GM19351 (cell line): Measurements from ENCODE around the gene SEC16A.
A peak's percentile ranks its signal among the peaks of the same experiment; 100 is the strongest.

Experiments used
- ATAC-seq: cut with Tn5 transposase; IDR thresholded peaks from one replicate; pipeline ENCODE4 v1.9.1; 2021; ENCODE audit warnings: mild to moderate bottlenecking, moderate library complexity; ENCODE audit not compliant: unreplicated experiment

The SEC16A gene

DNA sequence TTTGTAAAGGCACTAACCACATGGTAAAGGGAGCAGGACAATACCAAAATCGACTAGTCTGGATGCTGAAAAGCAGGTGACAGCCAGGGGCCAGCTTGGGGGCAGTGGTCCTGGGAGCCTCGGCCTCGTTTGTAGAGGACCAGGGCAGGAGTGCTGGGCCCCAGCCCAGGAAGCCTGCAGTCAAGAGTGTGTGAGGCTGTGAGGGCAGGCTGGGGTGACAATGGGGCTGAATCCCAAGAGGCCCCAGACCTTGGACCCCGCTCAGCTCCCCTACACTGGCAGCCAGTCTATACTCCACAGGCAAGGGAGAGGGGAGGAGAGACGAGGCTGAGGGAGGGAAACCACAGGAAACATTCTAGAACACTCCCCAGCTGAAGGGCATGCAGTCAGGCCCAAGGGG lies 40.6 kb downstream of the SEC16A start:
- no peak for ATAC-seq

DNA sequence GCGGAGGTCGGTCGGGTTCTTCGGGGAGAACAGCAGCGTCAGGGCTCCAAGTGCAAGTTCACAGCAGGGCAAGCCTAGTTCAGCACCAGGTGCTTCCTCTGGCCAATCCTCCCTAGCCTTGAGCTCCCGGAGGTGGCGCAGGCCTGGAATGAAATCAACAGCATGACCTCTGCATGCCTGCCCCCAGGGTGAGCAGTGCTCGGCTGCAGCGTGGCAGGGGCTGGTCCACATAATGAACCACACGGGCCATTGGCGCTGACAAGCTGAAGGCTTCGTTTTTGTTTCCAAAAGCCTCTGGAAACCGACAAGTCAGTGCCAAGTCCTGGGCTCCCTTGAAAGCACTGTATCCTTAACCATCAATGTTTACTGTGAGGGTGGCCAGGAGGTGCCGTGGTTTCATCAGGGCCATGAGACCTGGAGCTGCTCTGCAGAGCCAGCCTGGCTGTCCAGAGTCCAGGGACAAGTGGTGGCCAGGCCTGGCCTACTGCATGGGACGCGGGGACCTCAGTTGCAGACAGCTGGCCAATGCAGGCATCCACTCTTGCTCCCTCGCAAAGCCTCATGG lies 41.1 kb downstream of the SEC16A start:
- no peak for ATAC-seq

DNA sequence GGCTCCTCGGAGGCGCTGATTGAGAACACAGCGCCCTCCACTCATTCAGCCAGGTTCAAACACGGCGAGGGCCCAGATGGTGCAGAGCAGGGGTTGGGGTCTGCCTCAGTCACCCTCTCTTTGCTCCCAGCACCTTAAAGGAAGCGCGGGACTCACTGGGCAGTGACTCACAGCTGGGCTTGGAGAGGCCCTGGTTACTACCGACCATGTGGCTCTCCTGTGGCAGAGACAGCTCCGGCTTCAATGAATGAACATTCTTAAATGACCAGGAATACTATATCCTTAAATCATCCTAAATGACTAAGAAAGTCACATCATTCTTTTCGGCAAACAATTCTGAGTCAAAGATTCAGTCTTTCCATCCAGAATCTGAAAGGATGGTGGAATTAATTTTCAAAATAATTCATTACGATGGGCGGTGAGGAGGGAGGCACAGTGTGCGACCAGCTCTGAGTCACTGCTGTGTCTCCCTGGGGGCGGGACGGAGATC lies 41.6 kb downstream of the SEC16A start:
- ATAC-seq: no peak

DNA sequence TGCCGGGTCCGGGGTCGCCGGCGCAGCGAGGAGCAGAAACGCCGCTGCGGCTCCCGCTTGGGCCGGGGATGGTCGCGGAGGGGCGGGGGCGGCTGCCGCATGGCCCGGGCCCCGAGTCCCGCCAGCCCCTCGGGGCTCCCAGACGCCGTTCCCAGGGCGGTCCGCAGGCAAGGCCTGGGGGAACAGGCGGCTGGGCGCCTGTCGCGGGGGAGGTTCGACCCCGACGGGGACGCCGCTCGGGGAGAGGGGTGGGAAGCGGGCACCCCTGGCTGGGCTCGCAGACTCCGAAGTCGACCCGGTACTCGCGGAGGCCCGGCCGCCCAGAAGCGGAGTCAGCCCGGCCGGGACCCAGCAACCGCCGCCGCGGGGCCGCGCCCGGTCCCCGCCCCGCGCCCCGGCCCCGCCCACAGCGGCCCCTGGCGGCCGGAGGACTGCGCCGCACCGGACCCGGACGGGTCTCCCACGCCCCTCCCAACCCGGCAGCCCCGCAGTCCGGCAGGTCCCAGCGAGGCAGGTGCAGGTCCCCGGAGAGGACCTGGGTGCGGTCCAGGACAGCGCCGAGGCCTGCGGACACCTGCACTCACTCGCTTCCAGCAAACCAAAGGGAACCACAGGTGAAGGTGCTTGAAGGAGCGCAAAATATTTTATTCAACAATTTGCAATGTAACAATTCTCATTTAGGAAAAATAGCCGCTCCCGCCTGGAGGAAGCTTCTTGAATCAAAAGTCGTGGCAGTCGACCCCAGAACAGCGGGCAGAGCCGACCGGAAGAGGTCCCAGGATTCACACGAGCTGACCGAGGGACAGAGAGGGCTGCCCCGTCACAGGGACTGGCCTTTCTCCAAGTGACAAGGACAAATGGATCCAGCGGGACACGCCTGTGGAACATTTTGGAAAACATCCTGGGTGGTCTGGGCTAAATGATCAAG lies 43.1 kb downstream of the SEC16A start, which contains the start of gene INPP5E:
Gene INPP5E, minus strand, starts transcription at position 365 of the 928 bp plus-strand sequence. CDS start 426 bp downstream, outside the sequence.
- peak; percentile 82 for ATAC-seq

DNA sequence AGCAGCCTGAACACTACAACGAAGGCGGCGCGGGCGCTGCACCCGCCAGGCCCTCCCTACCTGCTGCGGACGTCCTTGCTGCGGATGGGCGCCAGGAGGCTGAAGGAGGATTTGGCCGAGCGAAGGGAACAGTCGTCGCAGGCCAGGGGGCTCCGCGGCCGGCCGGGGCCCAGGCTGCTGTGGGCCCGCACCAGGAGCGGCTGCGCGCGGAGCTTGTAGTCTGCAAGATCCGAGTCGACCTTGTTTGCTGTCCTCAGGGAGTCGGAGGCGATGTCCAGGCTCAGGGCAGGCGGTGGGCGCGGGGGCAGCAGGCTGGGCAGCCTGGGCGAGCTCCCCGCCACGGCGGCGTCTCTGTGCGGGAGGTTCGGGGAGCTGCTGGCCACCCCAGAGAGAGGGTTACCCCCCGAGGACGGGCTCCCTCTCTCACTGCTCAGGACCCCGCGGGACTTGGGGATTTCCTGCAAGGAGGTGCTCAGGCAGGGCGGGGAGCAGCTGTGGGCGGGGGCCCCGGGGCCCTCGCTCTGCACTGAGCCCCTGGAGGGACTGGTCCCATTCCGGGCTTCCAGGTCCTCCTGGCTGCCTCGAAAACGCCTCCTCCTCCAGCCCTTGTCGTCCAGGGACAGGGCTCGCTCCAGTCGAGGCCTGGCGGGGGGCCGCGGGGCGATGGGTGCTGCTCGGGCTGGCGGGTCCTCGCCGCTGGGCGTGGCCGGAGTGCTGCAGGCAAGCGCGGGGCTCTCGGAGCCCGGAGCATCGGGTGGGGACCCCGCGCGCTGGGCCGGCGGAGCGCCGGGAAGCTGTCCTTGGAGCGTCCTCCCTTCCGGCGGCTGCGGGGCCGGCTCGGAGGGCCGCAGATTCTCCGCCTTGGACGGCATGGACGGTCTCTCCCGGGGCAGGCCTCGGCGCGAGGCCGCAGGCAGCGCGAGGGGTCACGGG lies 44.0 kb downstream of the SEC16A start:
- peak; percentile 41 for ATAC-seq

DNA sequence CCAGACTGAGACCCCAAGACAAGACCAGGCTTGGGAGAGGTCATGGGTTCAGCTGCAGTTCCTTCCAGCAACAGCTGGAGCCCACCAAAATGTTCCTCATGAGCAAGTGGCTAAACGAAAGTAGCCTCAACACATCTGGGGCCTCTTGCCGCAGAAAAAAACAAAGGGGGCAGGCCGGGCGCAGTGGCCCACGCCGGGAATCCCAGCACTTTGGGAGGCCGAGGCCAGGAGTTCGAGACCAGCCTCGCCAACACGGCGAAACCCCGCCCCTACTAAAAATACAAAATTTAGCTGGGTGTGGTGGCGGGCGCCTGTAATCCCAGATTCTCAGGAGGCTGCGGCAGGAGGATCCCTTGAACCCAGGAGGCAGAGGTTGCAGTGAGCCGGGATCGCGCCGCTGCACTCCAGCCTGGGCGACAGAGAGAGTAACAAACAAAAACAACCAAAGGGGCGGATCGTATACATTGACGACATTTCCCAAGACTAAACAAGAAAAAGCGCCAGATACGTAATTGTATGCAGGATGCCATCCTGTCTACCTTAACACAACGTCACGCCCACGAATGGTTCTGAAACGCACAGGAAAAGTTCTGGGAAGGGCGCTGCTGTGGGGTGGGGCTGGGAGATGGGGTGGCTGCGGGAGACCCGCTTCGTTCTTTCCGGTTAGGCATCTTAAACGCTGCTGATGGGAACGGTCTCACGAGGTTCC lies 44.8 kb downstream of the SEC16A start:
- no peak for ATAC-seq

DNA sequence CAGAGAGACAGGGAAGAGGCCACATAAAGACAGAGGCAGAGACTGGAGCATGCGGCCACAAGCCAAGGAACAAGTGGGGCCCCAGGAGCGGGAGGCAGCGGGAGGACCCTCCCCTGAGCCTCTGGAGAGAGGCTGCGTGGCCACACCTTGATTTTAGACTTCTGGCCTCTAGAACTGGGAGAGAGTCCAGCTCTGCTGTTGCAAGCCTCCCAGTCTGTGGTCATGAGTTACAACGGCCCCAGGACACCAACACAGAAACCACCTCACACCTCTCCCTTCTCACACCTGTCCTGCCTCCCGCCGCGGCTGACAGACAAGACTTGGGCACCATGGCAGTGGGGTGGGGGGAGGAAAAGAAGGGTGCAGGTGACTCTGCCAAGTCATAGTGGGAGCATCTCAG lies 45.4 kb downstream of the SEC16A start:
- ATAC-seq: no peak

DNA sequence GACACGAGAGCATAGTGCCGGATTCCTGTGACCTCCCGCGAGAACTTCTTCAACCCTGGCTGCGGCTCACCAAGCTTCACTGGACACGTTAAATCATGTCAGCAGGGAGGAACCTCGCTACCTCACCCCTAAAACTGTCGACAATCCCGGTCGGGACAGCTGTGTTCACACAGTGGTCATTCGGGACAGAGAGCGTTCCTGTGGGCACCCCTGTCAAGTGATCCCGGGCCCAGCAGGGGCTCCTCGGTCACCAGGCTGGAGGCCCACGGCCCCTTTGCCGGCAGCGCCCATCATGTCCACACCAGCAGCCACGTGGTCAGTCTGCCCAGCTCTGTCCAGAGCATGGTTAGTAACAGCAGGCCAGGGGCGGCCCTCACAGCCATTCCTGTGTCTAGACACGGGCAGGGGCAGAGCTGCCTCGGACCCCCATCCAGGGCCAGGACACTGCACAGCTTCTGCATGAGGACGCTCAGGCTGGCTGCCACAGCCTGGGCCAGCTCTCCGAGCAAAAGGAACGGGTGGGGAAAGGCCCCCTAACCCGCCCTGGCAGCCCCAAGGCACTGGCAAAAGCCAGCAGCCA lies 46.7 kb downstream of the SEC16A start:
- no peak for ATAC-seq

DNA sequence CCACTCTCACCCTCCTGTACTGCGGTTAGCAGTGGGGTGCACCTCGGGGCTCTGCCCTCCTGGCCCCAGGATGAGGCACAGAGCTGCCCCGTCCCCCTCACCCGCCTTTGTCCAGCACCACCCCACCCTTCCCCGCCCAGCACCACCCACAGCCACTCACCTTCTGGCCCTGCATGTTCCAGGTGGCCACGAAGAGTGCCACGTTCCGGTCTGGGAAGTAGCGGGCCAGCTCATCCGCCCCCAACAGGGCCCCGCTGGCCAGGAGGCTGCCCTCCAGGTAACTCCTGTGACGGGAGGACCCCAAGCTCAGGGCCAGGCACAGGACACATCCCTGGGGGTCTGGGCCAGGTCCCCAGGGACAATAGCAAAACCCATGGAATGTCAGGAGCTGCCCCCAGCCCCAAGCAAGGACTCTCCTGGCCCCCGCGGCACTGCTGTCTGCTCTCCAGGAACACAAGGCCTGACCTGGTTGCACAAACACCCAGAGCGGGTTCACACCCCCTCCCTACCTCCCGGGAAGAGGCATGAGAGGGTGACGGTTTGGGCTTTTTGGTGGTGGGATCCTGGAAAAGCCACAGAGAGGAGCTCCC lies 48.2 kb downstream of the SEC16A start:
- ATAC-seq: no peak

DNA sequence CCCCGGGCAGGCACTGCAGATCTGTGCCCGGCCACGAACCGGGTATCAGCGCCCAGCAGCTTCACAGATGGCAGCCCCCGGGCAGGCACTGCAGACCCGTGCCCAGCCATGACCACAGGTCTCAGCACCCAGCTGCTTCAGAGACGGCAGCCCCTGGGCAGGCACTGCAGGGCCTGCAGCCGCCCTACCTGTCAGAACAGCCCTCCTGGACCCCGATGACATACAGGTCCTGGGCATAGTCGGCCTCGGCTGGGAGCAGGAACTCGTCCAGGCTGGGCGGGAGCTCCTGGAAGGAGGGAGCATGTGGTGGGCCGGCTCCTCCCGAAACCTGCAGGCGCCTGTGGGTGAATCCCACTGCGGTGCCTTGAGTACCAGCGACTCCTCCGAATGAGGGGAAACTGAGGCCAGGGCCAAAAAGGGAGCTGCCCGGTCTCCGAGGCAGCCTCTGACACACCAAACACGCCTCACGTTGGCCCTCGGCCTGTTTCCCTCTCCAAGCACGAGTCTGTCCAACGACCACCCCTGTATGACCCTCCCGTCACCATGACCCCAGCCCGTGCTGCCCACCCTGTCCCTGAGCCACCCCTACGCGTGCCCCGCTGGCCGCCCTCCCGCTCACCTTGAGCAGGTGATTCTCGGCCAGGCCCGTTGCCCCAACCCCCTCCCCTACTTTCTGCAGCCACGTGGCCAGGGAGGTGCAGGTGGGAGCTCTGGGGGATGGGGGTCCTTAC lies 48.8 kb downstream of the SEC16A start:
- no peak for ATAC-seq

DNA sequence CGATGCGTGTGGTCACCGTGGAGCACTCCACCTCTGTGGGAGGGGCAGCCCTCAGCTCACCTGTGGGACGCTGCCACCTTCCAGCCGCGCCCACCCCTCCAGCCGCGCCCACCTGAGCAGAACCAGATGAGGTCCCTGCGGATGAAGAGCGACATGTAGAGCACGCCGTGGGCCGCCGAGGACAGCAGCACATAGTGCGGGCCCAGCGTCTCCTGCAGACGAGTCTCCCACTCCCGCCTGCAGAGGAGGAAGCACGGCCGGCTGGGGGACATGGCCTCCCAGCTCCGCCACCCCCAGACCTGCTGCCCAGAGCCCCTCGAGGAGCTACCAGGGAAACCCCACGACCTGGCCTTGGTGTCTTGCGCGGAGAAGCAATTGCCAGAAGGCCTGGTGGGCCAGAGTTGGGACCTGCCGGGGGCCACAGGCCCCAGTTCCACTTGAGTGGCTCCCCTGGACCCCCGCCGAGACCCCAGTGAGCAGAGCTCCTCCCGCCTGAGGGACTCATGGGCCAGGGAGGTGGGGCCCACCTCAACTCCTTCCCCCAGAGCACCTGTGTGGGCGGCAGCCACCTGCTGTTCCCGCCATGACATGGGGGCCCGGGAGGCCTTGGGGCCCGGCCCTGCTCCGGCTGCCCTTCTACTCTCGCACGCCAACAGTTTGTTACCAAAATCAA lies 49.7 kb downstream of the SEC16A start:
- no peak for ATAC-seq

DNA sequence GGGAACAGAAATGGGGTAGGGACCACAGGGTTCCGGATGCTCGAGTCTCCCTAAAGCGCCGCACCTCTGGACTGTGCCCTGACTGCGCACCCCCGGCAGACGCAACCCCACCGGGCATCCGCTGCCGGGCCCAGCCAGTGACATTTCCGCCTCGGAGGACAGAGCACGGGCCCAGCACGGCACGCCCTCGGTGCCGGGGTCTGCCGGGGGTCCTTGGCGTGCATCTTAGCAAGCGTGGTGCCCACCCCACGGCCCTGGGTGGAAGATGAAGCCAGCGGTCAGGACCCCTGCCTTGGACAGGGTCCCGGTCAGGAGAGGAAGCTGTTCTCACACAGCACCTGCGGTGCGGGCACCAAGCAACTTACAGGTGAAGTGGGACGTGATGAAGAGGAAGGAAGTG lies 50.2 kb downstream of the SEC16A start:
- no peak for ATAC-seq

DNA sequence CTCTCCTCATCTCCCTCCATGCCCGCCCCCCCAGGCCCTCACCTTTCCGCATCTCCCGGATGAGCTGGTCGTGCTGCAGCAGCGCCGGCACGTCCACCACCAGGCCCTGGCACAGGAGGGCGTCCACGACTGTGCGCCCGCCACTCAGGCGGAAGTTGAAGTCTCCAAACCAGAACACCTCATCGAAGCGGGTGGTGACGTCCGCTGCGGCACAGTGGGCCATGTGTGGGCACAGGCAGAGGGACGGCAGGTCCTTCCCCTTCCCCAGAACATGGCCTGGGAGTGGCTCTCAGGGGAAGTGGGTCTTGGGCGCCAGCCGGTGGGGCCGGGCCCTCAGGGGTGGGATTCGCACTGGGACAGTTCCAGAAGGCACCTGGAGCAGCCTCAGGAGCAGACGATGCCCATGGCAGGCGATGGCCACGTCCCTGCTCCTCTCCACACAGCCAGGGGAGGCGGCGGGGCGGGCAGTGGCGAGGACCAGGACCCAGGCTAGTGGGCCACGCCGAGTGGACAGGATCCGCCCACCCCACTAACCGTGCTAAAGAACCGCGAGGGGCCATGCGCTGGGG lies 51.0 kb downstream of the SEC16A start:
- ATAC-seq: no peak

DNA sequence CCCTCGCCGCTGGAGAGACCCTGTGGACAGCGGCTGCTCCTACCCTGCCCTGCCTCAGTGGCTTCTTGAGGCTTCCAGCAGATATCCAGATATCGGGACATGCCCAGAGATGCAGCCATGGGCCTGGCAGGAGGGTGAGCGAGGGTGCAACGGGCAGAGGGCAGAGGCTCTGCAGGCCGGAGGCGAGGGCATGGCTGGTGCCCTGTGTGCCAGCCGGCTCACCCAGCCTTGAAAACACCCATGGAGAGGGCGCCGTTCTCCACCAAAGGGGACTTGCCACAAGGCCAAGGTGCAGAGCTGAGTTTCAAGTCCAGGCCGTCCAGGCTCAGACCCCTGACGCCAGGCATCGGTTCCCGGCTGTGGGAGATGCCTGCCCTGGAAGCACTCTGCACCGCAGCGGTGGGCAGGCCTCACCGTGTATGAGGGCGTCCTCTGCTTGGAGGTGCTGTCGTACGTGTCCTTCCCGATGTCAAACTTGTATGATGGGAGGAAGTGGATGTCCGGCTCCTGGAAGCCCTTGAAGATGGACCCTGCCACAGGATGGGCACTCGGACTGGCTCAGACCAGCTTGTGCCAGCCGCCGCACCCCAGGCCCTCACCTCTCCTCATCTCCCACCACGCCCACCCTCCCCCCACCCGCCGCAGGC lies 52.1 kb downstream of the SEC16A start:
- no peak for ATAC-seq

DNA sequence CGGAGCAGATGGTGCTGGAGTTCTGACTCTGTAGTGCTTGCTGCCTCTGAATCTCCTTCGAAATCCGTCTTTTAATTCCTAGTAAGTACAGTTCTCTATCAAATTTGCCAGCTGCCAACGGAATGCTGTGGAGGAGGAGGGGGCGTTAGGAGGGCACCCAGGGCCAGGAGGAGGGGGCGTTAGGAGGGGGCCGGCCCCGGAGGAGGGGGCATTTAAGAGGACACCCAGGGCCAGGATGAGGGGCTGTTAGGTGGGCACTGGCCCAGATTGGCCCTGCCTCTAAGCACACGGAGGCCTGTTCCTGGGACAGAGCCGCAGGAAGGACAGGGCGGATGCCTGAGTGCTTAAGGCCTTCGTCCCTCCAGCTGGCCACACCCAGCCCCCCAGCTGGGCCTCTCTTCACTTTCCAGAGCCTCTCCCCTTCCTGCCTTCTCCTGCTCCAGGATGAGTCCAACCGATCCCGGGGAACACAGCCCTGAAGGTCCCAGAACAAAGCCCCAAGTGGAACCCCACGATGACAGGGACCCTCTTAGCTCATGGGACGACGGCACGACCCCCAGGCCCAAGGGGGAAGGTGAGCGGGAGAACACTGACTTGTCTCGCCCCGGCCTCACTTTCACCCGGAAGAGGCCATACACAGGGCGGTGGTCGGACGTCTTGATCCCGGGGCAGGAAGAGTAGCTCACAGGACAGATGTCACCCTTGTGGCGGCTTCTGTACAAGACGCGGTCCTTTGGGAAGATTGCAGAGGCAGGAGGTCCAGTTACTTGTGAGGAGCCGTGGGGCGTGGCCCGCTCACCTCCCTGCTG lies 53.0 kb downstream of the SEC16A start:
- ATAC-seq: no peak

DNA sequence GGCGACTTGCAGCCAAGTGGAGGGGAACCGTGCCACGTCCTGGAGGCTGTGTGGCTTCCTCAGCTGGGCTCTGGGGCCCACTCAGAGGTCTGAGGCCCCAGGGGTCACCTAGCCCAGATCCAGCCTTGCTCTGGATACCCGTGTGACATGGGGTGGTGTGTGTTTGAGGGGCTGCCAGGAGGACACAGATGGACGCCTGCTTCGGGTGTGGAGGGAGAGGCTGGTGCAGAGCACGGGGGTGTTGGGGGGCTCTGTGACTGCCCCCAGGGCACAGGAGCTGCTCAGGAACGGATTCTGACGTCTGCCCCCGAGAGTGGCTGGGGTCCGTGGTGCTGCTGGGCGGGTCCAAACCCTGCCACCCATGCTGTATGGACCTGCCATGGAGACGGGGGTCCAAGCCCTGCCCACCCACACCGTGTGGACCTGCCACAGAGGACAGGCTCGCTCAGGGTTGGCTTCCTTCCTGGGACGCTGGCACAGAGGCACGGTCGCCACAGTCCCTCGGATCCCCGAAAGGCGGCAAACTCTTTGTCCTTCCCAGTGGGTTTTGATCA lies 53.7 kb downstream of the SEC16A start:
- no peak for ATAC-seq

DNA sequence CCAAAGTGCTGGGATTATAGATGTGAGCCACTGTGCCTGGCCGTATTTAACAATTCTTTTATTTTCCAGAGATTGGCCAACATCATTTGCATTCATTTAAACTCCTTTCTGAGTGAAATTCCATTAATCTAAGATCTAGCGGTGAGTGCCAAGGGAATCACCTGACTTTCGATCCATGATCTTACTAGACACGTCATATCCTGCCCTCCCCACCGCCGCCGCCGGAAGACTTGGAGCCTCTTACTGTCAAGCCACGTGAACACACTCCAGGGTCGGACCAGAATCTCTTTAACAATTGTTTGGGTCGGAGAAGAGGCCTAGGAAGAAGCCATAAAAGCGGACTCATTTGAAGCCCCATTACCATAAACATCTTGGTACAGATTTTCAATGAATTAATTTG lies 56.1 kb downstream of the SEC16A start:
- no peak for ATAC-seq
